Activated T-helper 17 cell treated with anti-CD3 and anti-CD28 coated beads, Interleukin-2, amount 50 U/mL, for 72 hours (primary cell): ENCODE results near the gene CIBAR2. TPM values are rescaled to one million over a fixed set of nuclear protein-coding genes. Genes with fewer than 3 reads are reported as not detected.

ENCODE experiments used
- ATAC-seq: fragments of 150-1000 bp; cut with Tn5 transposase; replicated peaks from 2 replicates; pipeline ENCODE4 v1.10.0; 2021; ENCODE audit warnings: mild to moderate bottlenecking, moderate library complexity
- H3K27ac Mint-ChIP-seq: one replicate; pipeline ENCODE4 v1.8.0; 2022; ENCODE audit warnings: mixed read lengths
- H3K27me3 Mint-ChIP-seq: one replicate; pipeline ENCODE4 v1.8.0; 2022; ENCODE audit warnings: mixed read lengths
- H3K36me3 Mint-ChIP-seq: one replicate; pipeline ENCODE4 v1.8.0; 2022; ENCODE audit warnings: low read depth, mild to moderate bottlenecking, mixed read lengths
- H3K4me1 Mint-ChIP-seq: one replicate; pipeline ENCODE4 v1.8.0; 2022; ENCODE audit warnings: mixed read lengths
- H3K4me3 Mint-ChIP-seq: one replicate; pipeline ENCODE4 v1.8.0; 2022; ENCODE audit warnings: mild to moderate bottlenecking, mixed read lengths
- H3K9me3 Mint-ChIP-seq: one replicate; pipeline ENCODE4 v1.8.0; 2022; ENCODE audit warnings: mixed read lengths
- total RNA-seq, 2 donors: library from RNA; stranded (reverse); gene quantifications; one replicate each; pipeline ENCODE4 v1.2.3, GENCODE V29; 2022

CIBAR2 gene
- total RNA-seq, 2 donors from 2014 or later = 0.34 TPM; not detected in 1

DNA sequence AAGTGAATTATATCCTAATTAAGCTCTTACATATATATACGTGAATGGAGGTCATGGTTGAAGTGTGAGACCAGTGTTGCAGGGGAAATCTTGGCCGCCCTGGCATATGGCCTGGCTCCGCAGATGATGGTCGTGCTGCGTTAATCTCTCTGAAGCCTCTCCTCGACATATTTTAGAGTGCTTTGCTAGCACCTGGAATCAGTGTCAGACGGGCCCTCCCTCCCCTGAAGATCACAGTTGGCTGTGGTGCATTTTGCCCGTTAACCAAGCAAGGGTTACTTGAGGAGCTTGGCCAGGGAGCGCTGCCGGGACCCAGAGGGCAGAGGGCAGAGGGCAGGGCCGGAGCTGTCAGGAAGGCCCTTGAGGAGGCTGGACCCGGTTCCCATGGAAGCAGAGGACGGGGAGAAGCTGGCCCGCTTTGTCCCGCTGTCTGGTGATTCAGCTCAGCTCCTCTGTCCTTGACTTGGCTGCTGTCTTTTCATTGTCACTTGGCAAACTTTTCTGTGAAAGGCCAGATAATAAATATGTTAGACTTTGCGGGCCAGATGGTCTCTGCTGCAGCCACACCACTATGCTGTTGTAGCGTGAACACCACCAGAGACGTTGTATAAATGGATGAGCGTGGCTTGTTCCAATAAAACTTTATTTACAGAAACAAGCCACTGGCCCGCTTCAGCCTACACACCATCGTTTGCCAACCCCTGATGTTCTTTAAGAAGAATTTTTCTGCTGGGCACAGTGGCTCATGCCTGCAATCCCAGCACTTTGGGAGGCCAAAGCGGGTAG is 32.3 kb downstream of the CIBAR2 start:
- no peaks in the 10 kb centered on the region for H3K4me1 Mint-ChIP-seq
- no peaks in the 10 kb centered on the region for H3K27me3 Mint-ChIP-seq
- H3K9me3 Mint-ChIP-seq = no peaks in the 10 kb centered on the region
- H3K36me3 Mint-ChIP-seq = peaks cover 23% of the 10 kb centered on the region
- H3K4me3 Mint-ChIP-seq = no peak overlapping the region
- no peak overlapping the region for H3K27ac Mint-ChIP-seq
- ATAC-seq = no peak

DNA sequence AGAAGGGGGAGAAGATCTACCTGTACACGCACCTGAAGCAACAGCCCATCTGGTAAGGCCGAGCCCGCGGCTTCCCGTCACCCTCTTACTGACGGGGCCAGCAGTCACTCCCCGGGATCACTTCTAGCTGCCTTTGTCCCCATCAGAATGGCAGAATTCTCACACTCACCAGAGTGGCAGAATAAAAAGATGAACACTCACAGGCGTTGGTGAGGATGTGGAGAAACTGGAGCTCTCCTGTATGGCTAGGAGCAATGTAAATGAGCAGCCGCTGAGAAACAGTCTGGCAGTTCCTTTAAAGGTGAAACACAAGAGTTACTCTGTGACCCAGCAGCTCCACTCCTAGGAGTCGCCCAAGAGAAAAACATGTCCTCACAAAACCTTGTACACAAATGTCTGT is 33.3 kb downstream of the CIBAR2 start:
- no peaks in the 10 kb centered on the region for H3K9me3 Mint-ChIP-seq
- ATAC-seq = no peak
- H3K4me3 Mint-ChIP-seq = no peak overlapping the region
- H3K36me3 Mint-ChIP-seq = peaks cover 33% of the 10 kb centered on the region
- H3K27me3 Mint-ChIP-seq = no peaks in the 10 kb centered on the region
- H3K27ac Mint-ChIP-seq = no peak overlapping the region
- no peaks in the 10 kb centered on the region for H3K4me1 Mint-ChIP-seq

DNA sequence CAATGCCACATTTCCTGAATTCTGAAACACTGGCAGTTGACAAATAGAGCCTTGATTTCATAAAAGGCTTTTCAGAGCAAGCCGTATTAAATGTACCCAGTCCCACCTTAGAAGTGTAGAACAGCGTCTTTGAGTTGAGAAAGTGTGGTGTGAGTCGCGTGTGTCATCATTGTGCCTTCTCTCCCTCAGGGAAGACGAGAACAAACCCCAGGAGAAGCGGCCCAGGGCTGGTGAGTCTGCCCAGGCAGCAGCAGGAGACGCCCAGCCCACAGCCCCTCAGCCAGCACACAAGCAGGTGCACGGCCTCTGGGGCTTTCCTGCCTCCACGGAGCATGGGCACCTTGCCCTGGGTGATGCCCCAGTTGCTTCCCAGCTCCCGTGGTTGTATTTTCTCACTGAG is 34.0 kb downstream of the CIBAR2 start:
- Mint-ChIP-seq H3K27me3 (no peaks in the 10 kb centered on the region), H3K27ac (no peak overlapping the region), H3K36me3 (peaks cover 33% of the 10 kb centered on the region), H3K4me1 (no peaks in the 10 kb centered on the region), H3K4me3 (no peak overlapping the region), H3K9me3 (no peaks in the 10 kb centered on the region)
- no peak for ATAC-seq

DNA sequence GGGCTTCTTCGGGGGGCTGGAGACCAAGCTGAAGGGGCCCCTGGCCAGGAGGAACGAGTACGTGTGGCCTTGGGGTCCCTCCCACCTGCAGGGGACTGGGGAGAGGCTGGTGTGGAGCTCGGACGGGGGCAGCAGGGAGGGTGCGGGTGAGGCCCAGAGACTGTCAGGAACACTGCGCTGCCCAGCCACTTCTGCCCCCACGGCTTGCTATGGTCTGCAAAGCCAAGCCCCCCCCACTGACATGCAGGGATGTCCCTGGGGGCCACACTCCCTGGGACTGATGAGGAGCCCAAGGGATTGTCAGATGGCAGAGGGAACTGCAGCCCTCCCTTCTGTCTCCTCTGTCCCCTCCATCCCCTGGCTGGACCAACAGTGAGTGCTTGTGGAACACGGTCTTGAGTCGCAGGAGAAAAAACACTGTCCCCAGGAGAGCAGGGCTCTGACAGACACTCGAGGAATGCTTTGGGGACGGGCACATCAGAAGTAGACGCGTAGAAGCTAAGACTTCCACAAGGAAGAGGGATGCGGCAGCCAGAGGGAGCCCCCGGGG is 34.6 kb downstream of the CIBAR2 start:
- ATAC-seq = no peak
- no peak overlapping the region for H3K4me3 Mint-ChIP-seq
- no peak overlapping the region for H3K27ac Mint-ChIP-seq
- no peaks in the 10 kb centered on the region for H3K9me3 Mint-ChIP-seq
- H3K27me3 Mint-ChIP-seq = no peaks in the 10 kb centered on the region
- no peaks in the 10 kb centered on the region for H3K4me1 Mint-ChIP-seq
- peaks cover 33% of the 10 kb centered on the region for H3K36me3 Mint-ChIP-seq

- no peak for ATAC-seq
- Mint-ChIP-seq H3K36me3 (peaks cover 34% of the 10 kb centered on the region), H3K9me3 (no peaks in the 10 kb centered on the region), H3K4me1 (no peaks in the 10 kb centered on the region), H3K27ac (no peak overlapping the region), H3K27me3 (no peaks in the 10 kb centered on the region), H3K4me3 (no peak overlapping the region)
Observed at GRCh38 chr16:85077039-85077438, 35.2 kb downstream of the CIBAR2 start.

DNA sequence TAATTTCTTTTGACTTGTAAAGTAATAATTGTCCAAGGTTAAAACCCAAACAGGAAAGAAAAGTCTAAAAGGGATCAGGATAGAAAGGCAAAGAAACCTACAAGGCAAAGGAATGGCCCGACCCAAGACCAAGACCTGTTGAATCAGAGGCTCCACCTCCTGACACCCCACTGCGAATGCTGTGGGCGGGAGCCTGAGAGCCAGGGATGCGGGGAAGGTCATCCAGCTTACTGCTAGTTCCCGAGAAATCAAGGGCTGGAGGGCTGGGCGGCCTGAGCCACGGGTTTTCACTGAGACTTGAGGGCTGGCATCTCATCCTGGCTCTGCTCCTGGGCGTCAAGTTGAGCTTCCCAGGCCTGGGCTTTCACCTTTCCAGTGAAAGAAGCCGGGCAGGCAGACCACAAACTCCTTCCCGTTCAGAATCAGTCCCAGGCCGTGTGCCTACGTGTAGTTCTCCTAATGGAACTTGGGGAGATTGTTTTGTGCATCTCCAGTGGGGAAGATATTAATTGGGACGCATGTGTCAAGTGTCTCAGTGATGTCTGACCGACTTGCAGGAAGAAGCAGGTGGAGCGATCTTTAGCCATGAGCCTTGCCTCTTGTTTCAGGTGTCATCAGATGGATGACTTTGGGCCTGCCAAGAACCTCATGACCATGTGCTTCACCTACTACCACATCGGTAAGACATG is 36.9 kb downstream of the CIBAR2 start:
- Mint-ChIP-seq H3K27me3 (no peaks in the 10 kb centered on the region), H3K27ac (no peak overlapping the region), H3K4me1 (no peaks in the 10 kb centered on the region), H3K36me3 (peaks cover 51% of the 10 kb centered on the region), H3K4me3 (no peak overlapping the region), H3K9me3 (no peaks in the 10 kb centered on the region)
- ATAC-seq = no peak

DNA sequence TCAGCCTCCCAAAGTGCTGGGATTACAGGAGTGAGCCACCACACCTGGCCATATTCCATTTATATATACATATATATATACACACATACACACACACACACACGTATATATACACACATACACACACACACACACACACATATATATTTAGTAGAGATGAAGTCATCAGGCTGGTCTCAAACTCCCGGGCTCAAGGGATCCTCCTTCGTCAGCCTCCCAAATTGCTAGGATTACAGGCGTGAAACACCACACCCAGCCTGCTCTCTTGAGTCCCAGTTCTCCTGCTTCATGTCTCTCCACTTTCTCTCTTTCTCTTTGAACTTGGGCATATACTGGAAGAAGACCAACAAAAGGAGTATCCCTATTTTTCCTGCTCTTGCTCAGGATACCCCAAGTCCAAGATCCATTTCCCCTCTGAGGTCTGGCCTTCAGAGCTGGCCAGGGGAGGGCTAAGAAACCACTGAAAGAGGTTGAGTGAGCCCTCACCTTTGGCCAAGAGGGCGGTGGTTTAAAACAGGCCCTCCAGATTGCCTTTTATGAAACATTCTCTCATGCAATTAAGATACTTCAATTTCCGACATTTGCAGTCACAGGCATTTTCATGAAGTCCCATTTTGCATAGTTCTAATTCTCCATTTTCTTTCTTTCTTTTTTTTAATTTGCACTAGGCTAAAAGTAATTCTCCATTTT is 37.9 kb downstream of the CIBAR2 start:
- no peaks in the 10 kb centered on the region for H3K27me3 Mint-ChIP-seq
- no peak overlapping the region for H3K27ac Mint-ChIP-seq

DNA sequence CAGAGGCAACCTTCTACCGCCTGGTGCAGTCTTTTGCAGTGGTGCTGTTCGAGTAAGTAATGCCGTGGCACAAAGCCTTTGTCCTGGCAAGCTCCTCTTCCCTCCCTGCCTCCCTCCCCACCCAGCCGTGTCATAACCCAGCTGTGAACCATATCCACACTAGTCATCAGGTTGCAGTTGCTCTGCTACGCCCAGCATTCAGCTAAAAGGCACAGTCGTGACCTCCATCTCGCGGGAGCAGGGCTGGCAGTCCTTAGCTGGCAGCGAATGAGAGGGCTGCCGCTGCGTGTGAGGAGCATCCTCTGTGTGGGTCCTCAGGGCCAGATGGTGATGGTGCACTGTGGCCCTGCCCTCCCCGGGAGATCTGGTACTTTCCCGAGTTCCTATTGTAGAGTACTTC is 39.3 kb downstream of the CIBAR2 start:
- H3K27ac Mint-ChIP-seq = no peak overlapping the region
- no peaks in the 10 kb centered on the region for H3K9me3 Mint-ChIP-seq
- H3K4me3 Mint-ChIP-seq = no peak overlapping the region
- peaks cover 59% of the 10 kb centered on the region for H3K36me3 Mint-ChIP-seq
- no peak for ATAC-seq
- H3K27me3 Mint-ChIP-seq = no peaks in the 10 kb centered on the region
- H3K4me1 Mint-ChIP-seq = no peaks in the 10 kb centered on the region

More for the DNA sequence above, 37.9 kb downstream of the CIBAR2 start:
- H3K9me3 Mint-ChIP-seq = no peaks in the 10 kb centered on the region
- no peaks in the 10 kb centered on the region for H3K4me1 Mint-ChIP-seq
- H3K36me3 Mint-ChIP-seq = peaks cover 56% of the 10 kb centered on the region
- no peak for ATAC-seq
- no peak overlapping the region for H3K4me3 Mint-ChIP-seq

- no peaks in the 10 kb centered on the region for H3K4me1 Mint-ChIP-seq
Observed at GRCh38 chr16:85072076-85072860, 40.0 kb downstream of the CIBAR2 start.

GRCh38 chr16:85069171-85069570 is 43.1 kb downstream of the CIBAR2 start:
- ATAC-seq = no peak
- Mint-ChIP-seq H3K36me3 (peaks cover 49% of the 10 kb centered on the region), H3K4me1 (no peaks in the 10 kb centered on the region)

More at GRCh38 chr16:85072076-85072860, 40.0 kb downstream of the CIBAR2 start:
- Mint-ChIP-seq H3K27ac (no peak overlapping the region), H3K4me3 (no peak overlapping the region), H3K36me3 (peaks cover 60% of the 10 kb centered on the region), H3K9me3 (no peaks in the 10 kb centered on the region), H3K27me3 (no peaks in the 10 kb centered on the region)
- ATAC-seq = no peak

DNA sequence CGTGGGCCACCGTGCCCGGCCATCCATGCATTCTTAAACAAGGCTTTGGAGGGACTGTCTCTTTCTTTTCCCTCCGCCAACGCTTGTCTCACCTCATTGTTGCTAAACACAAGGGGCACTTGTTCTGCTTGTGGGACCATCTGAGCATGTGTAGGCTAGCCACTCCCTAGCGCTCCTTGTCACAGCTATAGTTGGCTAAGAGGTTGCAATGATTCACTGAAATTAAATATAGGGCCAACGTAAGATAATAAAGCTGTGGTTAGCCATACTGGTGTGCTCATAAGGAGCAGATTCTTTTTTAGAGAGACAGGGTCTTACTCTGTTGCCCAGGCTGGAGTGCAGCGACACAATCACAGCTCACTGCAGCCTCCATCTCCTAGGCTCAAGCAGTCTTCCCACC is 43.5 kb downstream of the CIBAR2 start:
- Mint-ChIP-seq H3K4me1 (no peaks in the 10 kb centered on the region), H3K9me3 (no peaks in the 10 kb centered on the region), H3K36me3 (peaks cover 48% of the 10 kb centered on the region), H3K27ac (no peak overlapping the region), H3K27me3 (no peaks in the 10 kb centered on the region), H3K4me3 (no peak overlapping the region)
- no peak for ATAC-seq

More at GRCh38 chr16:85069171-85069570, 43.1 kb downstream of the CIBAR2 start:
- no peaks in the 10 kb centered on the region for H3K9me3 Mint-ChIP-seq
- no peak overlapping the region for H3K4me3 Mint-ChIP-seq
- no peak overlapping the region for H3K27ac Mint-ChIP-seq
- no peaks in the 10 kb centered on the region for H3K27me3 Mint-ChIP-seq

DNA sequence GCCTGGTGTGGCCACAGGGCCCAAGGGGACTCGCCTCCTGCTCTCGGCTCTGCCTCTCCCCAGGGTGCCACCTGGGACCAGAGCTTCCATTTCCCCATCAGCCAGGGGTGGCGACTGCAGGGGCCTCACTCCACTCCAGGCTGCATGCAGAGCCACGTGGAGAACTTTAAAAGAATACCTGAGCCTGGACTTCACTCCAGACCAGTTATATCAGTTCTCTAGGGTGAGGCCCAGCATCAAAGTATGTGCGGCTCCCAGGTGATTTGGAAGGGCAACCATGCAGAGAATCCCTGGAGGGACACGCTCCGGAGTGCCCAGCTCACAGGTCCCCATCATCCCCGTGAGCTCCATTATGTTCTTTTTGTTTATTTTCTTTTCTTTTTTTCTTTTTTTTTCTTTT is 44.8 kb downstream of the CIBAR2 start:
- Mint-ChIP-seq H3K27me3 (no peaks in the 10 kb centered on the region), H3K27ac (no peak overlapping the region), H3K4me3 (no peak overlapping the region), H3K36me3 (peaks cover 48% of the 10 kb centered on the region), H3K4me1 (no peaks in the 10 kb centered on the region), H3K9me3 (no peaks in the 10 kb centered on the region)
- no peak for ATAC-seq

DNA sequence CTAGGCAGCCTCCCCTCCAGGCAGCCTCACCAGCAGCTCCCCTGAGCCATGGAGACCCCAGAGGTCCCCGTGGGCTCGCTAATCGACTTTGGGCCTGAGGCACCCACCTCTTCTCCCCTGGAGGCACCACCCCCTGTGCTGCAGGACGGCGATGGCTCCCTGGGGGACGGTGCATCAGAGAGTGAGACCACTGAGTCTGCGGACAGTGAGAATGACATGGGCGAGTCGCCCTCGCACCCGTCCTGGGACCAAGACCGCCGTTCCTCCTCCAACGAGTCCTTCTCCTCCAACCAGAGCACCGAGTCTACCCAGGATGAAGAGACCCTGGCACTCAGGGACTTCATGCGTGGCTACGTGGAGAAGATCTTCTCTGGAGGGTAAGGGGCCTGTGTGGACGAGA is 45.2 kb downstream of the CIBAR2 start:
- Mint-ChIP-seq H3K27me3 (no peaks in the 10 kb centered on the region), H3K4me1 (peaks cover 2% of the 10 kb centered on the region), H3K4me3 (no peak overlapping the region), H3K36me3 (peaks cover 46% of the 10 kb centered on the region), H3K9me3 (no peaks in the 10 kb centered on the region), H3K27ac (no peak overlapping the region)
- ATAC-seq = no peak

DNA sequence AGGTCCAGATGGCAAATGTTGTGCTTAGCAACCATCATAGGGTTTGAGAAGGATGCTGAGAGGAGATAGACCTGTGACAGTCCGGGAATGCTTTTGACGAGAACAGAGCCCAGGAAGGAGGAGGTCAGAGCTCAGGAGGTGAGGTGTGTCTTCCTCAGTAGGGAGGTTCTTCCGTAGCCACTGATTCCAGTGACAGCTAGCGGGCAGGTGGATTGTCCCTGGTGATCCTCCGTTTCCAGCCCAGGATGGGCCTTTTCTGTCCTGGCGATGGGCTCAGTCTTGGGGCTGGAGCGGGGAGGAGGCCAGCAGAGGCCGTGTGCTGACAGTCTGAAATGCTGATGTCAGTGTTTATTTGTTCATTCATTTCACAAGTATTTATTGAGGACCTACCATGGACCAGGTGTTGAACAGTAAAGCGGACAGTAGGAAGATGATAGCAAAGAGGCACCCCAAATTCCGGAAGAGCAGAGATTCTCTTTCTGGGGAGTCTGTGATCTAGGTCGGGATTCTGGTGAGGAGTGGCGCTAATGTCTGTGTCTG is 45.9 kb downstream of the CIBAR2 start:
- Mint-ChIP-seq H3K27me3 (no peaks in the 10 kb centered on the region), H3K4me3 (no peak overlapping the region)

More for the DNA sequence above, 45.9 kb downstream of the CIBAR2 start:
- peak overlapping the region; percentile 34 for H3K27ac Mint-ChIP-seq
- H3K9me3 Mint-ChIP-seq = no peaks in the 10 kb centered on the region
- ATAC-seq = no peak
- peaks cover 40% of the 10 kb centered on the region for H3K36me3 Mint-ChIP-seq
- H3K4me1 Mint-ChIP-seq = peaks cover 4% of the 10 kb centered on the region
